ENCODE data around the gene CD22.
A peak's percentile ranks its signal among the peaks of the same experiment; 100 is the strongest.

DNA sequence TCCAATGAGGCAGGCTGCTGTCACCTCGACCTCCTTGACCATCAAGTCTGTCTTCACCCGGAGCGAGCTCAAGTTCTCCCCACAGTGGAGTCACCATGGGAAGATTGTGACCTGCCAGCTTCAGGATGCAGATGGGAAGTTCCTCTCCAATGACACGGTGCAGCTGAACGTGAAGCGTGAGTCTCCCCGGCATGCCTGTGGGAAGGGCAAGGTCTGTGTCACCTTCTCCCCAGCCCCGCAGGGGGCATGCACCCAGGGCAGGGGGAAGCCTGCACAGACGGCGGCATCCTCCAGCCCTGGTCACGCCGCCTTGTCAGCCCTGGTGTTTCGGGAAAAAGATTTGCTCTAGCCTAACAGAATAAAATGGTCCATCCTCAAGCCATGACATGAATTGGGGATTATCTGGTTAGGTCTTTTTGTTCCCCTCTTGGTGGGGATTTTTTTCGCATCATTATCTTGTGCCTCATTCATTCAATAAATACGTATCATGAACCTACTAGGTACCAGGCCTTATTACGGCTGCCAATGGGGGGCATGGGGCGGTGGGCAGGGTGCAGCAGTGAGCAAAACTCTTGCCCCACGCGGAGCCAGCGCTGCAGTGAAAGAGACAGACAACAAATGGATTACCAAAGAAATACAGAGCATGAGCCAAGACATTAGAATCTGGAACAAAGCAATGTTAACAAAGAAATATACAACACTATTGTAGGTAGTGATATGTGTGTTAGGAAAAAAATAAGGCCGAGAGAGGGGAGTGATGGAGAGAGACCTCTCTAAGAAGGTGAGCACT, 7.4 kb downstream of the CD22 start:
- TF ChIP-seq, protein P1, sequence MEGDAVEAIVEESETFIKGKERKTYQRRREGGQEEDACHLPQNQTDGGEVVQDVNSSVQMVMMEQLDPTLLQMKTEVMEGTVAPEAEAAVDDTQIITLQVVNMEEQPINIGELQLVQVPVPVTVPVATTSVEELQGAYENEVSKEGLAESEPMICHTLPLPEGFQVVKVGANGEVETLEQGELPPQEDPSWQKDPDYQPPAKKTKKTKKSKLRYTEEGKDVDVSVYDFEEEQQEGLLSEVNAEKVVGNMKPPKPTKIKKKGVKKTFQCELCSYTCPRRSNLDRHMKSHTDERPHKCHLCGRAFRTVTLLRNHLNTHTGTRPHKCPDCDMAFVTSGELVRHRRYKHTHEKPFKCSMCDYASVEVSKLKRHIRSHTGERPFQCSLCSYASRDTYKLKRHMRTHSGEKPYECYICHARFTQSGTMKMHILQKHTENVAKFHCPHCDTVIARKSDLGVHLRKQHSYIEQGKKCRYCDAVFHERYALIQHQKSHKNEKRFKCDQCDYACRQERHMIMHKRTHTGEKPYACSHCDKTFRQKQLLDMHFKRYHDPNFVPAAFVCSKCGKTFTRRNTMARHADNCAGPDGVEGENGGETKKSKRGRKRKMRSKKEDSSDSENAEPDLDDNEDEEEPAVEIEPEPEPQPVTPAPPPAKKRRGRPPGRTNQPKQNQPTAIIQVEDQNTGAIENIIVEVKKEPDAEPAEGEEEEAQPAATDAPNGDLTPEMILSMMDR (IDR thresholded peaks at IDR 0.05 in 8 of 11, conservative IDR thresholded peaks at IDR 0.05 in 3 of 11) = no peak
- TF ChIP-seq POLR2A (IDR thresholded peaks at IDR 0.05) (no peak), POLR2AphosphoS5 (IDR thresholded peaks at IDR 0.05) (peak in 2 of 3 donors; percentile 24 to 72)
